22Rv1 (cell line): ENCODE data around the gene ELF4.

Experiments used
- ZFX ChIP-seq: fragments of 450-650 bp; IDR thresholded peaks from 2 replicates; pipeline ENCODE4 v1.6.1; 2017; ENCODE audit warnings: antibody characterized with exemption, borderline replicate concordance
- TF ChIP-seq, protein P1 (sequence below): fragments of 450-650 bp; IDR thresholded peaks from 2 replicates; pipeline ENCODE4 v1.5.1; 2017; ENCODE audit warnings: mild to moderate bottlenecking

DNA sequence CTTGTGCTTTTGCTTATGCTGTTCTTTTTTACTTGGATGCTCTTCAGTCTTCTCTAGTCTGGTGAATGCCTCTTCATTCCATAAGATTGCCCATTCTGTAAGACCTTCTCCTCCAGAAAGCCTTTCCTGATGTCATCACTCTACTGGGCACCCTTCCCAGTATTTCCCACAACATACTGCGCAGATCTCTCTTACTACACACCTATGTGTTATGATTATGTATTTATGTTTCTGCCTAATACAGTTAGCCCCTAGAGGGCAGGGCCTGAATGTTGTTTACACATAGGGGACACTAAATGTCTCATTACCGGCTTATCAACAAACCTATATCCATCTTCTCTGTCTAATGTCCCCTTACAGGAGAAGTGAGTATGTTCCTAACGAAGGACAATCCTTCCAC is 34.2 kb upstream of the ELF4 start:
- TF ChIP-seq, protein P1, sequence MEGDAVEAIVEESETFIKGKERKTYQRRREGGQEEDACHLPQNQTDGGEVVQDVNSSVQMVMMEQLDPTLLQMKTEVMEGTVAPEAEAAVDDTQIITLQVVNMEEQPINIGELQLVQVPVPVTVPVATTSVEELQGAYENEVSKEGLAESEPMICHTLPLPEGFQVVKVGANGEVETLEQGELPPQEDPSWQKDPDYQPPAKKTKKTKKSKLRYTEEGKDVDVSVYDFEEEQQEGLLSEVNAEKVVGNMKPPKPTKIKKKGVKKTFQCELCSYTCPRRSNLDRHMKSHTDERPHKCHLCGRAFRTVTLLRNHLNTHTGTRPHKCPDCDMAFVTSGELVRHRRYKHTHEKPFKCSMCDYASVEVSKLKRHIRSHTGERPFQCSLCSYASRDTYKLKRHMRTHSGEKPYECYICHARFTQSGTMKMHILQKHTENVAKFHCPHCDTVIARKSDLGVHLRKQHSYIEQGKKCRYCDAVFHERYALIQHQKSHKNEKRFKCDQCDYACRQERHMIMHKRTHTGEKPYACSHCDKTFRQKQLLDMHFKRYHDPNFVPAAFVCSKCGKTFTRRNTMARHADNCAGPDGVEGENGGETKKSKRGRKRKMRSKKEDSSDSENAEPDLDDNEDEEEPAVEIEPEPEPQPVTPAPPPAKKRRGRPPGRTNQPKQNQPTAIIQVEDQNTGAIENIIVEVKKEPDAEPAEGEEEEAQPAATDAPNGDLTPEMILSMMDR = no peak
- TF ChIP-seq ZFX = no peak
